Measurements from ENCODE around the gene CSH2. TPM values are rescaled to one million over a fixed set of nuclear protein-coding genes. Genes with fewer than 3 reads are reported as not detected.

Gene CSH2
- total RNA-seq, 1 donor from 2014 or later = not detected

DNA sequence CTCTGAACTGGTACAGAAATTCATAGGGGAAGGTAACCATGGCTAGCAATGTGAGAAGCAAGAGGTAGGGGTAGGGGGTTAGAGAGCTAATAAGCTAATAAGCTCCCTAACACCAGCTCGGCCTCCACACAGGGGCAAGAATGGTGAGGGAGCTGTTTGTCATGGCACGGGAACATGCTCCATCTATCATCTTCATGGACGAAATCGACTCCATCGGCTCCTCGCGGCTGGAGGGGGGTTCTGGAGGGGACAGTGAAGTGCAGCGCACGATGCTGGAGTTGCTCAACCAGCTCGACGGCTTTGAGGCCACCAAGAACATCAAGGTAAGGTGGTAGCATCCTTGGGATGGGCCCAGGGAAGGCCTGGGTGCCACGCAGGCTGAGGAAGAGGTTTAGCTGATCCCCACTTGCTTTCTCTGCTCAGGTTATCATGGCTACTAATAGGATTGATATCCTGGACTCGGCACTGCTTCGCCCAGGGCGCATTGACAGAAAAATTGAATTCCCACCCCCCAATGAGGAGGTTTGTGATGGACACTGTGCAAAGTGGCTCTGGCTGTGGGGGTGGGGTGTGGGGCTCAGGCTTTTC lies 42.5 kb downstream of the CSH2 start:
- DNase-seq (ENCODE audit: low spot score) = no peak
- Histone ChIP-seq H3K9me3 (ENCODE audit: low read depth) (no peaks in the 10 kb centered on the region), H2AFZ (replicated peaks) (no peak overlapping the region), H3K4me1 (peaks cover 7% of the 10 kb centered on the region), H3K27ac (no peak overlapping the region), H3K27me3 (no peaks in the 10 kb centered on the region), H3K9ac (no peak overlapping the region), H3K4me2 (no peak overlapping the region), H3K4me3 (no peak overlapping the region), H3K79me2 (ENCODE audit: low read depth) (peaks cover 31% of the 10 kb centered on the region), H4K20me1 (ENCODE audit: low read depth) (peaks cover 3% of the 10 kb centered on the region), H3F3A (ENCODE audit: low read depth) (peaks cover 22% of the 10 kb centered on the region), H3K36me3 (peaks cover 5% of the 10 kb centered on the region)
- no peaks in the 10 kb centered on the region for H3K9me3 Mint-ChIP-seq
- peaks cover 20% of the 10 kb centered on the region for H3K4me1 Mint-ChIP-seq
- no peak overlapping the region for H3K27ac Mint-ChIP-seq
- TF ChIP-seq EZH2phosphoT487 (IDR thresholded peaks at IDR 0.05) (no peak), EZH2 (IDR thresholded peaks at IDR 0.05) (no peak)
- TF ChIP-seq, protein P1, sequence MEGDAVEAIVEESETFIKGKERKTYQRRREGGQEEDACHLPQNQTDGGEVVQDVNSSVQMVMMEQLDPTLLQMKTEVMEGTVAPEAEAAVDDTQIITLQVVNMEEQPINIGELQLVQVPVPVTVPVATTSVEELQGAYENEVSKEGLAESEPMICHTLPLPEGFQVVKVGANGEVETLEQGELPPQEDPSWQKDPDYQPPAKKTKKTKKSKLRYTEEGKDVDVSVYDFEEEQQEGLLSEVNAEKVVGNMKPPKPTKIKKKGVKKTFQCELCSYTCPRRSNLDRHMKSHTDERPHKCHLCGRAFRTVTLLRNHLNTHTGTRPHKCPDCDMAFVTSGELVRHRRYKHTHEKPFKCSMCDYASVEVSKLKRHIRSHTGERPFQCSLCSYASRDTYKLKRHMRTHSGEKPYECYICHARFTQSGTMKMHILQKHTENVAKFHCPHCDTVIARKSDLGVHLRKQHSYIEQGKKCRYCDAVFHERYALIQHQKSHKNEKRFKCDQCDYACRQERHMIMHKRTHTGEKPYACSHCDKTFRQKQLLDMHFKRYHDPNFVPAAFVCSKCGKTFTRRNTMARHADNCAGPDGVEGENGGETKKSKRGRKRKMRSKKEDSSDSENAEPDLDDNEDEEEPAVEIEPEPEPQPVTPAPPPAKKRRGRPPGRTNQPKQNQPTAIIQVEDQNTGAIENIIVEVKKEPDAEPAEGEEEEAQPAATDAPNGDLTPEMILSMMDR (IDR thresholded peaks at IDR 0.05) = no peak
- H3K4me3 Mint-ChIP-seq = no peak overlapping the region
- H3K36me3 Mint-ChIP-seq = peaks cover 31% of the 10 kb centered on the region
- H3K27me3 Mint-ChIP-seq (ENCODE audit: insufficient read depth, low read depth) = peaks cover 11% of the 10 kb centered on the region

DNA sequence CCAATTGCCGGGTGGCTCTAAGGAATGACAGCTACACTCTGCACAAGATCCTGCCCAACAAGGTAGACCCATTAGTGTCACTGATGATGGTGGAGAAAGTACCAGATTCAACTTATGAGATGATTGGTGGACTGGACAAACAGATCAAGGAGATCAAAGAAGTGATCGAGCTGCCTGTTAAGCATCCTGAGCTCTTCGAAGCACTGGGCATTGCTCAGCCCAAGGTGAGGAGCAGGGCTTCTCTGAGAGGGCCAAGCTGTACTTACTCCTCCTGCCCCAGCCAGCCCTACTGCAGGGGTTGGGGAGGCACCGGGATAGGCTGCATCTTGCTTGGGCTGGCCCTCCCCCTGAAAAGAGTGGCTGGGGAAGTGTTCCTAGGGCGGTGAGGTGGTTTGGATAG lies 43.2 kb downstream of the CSH2 start:
- peaks cover 11% of the 10 kb centered on the region for H3K4me1 ChIP-seq
- Mint-ChIP-seq H3K4me3 (no peak overlapping the region), H3K9me3 (no peaks in the 10 kb centered on the region), H3K27ac (no peak overlapping the region), H3K4me1 (peaks cover 23% of the 10 kb centered on the region), H3K36me3 (peaks cover 32% of the 10 kb centered on the region), H3K27me3 (ENCODE audit: insufficient read depth, low read depth) (peaks cover 11% of the 10 kb centered on the region)
- peaks cover 3% of the 10 kb centered on the region for H4K20me1 ChIP-seq (ENCODE audit: low read depth)
- DNase-seq (ENCODE audit: low spot score) = no peak
- H3K27me3 ChIP-seq = no peaks in the 10 kb centered on the region
- no peak overlapping the region for H3K4me2 ChIP-seq
- no peak overlapping the region for H3K4me3 ChIP-seq
- H3K9me3 ChIP-seq (ENCODE audit: low read depth) = no peaks in the 10 kb centered on the region
- no peak overlapping the region for H3K9ac ChIP-seq
- peaks cover 38% of the 10 kb centered on the region for H3K79me2 ChIP-seq (ENCODE audit: low read depth)
- peaks cover 5% of the 10 kb centered on the region for H3K36me3 ChIP-seq
- H3K27ac ChIP-seq = no peak overlapping the region
- TF ChIP-seq EZH2phosphoT487 (IDR thresholded peaks at IDR 0.05) = no peak
- TF ChIP-seq, protein P1 (IDR thresholded peaks at IDR 0.05) = no peak
- no peak for TF ChIP-seq EZH2 (IDR thresholded peaks at IDR 0.05)
- H2AFZ ChIP-seq (replicated peaks) = no peak overlapping the region
- peaks cover 21% of the 10 kb centered on the region for H3F3A ChIP-seq (ENCODE audit: low read depth)

DNA sequence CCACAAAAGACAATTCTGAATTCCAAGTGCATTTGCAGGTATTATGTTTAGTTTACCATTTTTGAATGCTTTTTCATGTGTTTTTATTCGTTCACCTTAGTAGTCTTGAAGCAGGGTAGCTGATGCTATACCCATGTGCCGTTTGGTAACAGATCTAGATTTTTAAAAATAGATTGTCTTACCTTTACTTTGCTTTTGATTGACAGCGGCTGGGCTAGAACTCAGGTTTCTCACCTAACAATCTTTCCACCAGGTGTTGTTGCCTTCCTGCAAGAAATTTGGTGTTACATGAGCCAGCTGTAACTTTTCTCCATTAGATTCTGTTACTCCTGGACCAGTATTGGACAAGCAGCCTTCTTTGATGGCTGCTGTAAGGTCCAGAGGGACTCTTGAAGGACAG lies 44.5 kb downstream of the CSH2 start:
- no peak overlapping the region for H3K27ac Mint-ChIP-seq
- no peaks in the 10 kb centered on the region for H3K9me3 Mint-ChIP-seq
- Histone ChIP-seq H3F3A (ENCODE audit: low read depth) (peaks cover 11% of the 10 kb centered on the region), H3K4me1 (peaks cover 11% of the 10 kb centered on the region), H3K9ac (no peak overlapping the region), H3K4me3 (peak overlapping the region; percentile 78), H3K27me3 (no peaks in the 10 kb centered on the region), H3K27ac (no peak overlapping the region), H3K9me3 (ENCODE audit: low read depth) (no peaks in the 10 kb centered on the region), H3K4me2 (peak overlapping the region; percentile 96), H3K79me2 (ENCODE audit: low read depth) (peaks cover 43% of the 10 kb centered on the region), H4K20me1 (ENCODE audit: low read depth) (no peaks in the 10 kb centered on the region), H2AFZ (replicated peaks) (no peak overlapping the region), H3K36me3 (peaks cover 5% of the 10 kb centered on the region)
- DNase-seq (ENCODE audit: low spot score) = no peak
- peak overlapping the region; percentile 71 for H3K4me3 Mint-ChIP-seq
- peaks cover 41% of the 10 kb centered on the region for H3K36me3 Mint-ChIP-seq
- H3K27me3 Mint-ChIP-seq (ENCODE audit: insufficient read depth, low read depth) = peaks cover 11% of the 10 kb centered on the region
- H3K4me1 Mint-ChIP-seq = peaks cover 22% of the 10 kb centered on the region
- no peak for TF ChIP-seq EZH2 (IDR thresholded peaks at IDR 0.05)
- no peak for TF ChIP-seq EZH2phosphoT487 (IDR thresholded peaks at IDR 0.05)
- TF ChIP-seq, protein P1 (IDR thresholded peaks at IDR 0.05) = no peak

Measured in neural progenitor cell (in vitro differentiated cells).